ENCODE measurements around the gene FILIP1L. TPM values are rescaled to one million over a fixed set of nuclear protein-coding genes. Genes with fewer than 3 reads are reported as not detected.

The FILIP1L gene
- total RNA-seq, 4 donors from 2014 or later, result 87.1 to 115 (median 99.6) TPM

DNA sequence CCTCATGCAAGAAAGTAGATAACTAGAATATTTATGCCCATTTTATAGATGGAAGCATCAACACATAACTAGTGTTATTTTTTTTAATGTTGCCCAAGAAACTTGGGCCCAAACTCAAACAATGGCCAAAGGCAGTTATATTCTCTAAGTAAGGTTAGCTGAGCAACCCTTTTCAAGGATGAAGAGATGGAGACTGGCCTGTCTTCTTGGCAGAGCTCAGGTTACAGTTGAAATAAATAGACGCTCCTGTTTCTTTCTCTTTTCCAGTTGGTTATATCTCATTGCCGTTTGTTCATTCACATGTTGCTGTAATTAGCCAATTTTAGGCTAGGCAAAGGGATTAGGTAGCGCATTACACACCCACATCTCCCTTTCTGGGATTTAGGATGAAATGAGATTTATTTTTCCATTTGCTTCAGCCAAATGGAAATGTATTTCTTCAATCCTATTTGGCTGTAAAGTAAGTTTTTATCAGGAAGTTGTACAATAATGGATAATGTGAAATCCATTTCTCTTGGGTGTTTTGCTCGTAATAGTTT lies 203.5 kb downstream of the FILIP1L start:
- no peak for DNase-seq
- TF ChIP-seq POLR2A (IDR thresholded peaks at IDR 0.05), result no peak
- TF ChIP-seq, protein P1, sequence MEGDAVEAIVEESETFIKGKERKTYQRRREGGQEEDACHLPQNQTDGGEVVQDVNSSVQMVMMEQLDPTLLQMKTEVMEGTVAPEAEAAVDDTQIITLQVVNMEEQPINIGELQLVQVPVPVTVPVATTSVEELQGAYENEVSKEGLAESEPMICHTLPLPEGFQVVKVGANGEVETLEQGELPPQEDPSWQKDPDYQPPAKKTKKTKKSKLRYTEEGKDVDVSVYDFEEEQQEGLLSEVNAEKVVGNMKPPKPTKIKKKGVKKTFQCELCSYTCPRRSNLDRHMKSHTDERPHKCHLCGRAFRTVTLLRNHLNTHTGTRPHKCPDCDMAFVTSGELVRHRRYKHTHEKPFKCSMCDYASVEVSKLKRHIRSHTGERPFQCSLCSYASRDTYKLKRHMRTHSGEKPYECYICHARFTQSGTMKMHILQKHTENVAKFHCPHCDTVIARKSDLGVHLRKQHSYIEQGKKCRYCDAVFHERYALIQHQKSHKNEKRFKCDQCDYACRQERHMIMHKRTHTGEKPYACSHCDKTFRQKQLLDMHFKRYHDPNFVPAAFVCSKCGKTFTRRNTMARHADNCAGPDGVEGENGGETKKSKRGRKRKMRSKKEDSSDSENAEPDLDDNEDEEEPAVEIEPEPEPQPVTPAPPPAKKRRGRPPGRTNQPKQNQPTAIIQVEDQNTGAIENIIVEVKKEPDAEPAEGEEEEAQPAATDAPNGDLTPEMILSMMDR (IDR thresholded peaks at IDR 0.05 in 4 of 5, conservative IDR thresholded peaks at IDR 0.05 in 1 of 5), result no peak
- in situ Hi-C loops (cut with MboI; ENCODE audit: low sequenced_read_pairs in 4 of 4) (no loop called here), intact Hi-C loops (cut with DNase I; ENCODE audit: low total_unique reads) (no loop called here)
- peak in 1 of 2 donors; percentile 73 for ATAC-seq
- H3K4me3 ChIP-seq, result no peak overlapping the region
- peak overlapping the region; percentile 24 to 77 (median 47) for H3K27ac ChIP-seq
- no peaks in the 10 kb centered on the region for H3K27me3 ChIP-seq
- H3K36me3 ChIP-seq, result no peaks in the 10 kb centered on the region
- no peaks in the 10 kb centered on the region for H3K9me3 ChIP-seq
- H3K4me1 ChIP-seq, result peaks cover 28 to 44% of the 10 kb centered on the region in 2 donors

DNA sequence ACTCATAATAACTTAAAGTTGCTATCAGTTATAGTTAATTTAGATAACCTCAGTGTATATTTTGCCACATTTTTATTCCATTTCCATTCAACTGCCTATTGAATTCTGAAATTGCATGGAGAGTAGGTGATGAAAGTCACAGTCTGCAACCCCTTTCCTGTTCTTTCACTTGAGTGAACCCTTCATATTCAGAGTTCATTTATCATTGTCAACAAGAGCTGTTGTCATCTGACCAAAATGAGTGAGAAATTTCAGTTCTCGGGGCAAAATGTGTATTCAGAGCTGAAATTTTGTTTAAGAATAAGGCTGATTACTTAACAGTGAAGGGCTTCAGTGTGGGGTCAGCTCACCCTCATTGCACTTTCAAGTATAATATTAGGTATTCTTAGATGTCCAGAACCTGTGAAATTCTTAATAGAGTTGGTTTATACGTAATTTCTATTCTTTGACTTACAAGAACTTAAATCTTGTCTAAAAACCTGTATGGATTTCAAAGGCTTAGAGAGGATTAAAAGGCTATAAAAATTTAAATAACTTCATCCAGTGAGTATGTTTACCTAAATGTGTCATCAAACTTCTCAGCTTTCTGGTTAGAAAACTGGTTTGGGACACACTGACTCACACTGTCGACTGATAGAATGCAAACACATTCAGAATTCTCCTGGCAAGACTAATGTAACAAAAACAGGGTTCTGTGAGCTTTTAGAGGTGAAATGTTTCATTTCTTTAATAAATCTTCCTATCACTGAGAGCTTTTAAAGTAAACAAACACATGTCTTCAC lies 204.4 kb downstream of the FILIP1L start:
- intact Hi-C loops (cut with DNase I; ENCODE audit: low total_unique reads), result loop anchor here (5.0 kb wide), 1 partner anchor 63 kb away; no protein-coding TSS in a partner anchor
- no peak for ATAC-seq
- TF ChIP-seq, protein P1 (IDR thresholded peaks at IDR 0.05 in 4 of 5, conservative IDR thresholded peaks at IDR 0.05 in 1 of 5), result no peak
- TF ChIP-seq POLR2A (IDR thresholded peaks at IDR 0.05), result no peak
- Histone ChIP-seq H3K4me1 (peaks cover 28 to 44% of the 10 kb centered on the region in 2 donors), H3K9me3 (no peaks in the 10 kb centered on the region), H3K27me3 (no peaks in the 10 kb centered on the region), H3K27ac (peak overlapping the region; percentile 24 to 77 (median 47)), H3K4me3 (no peak overlapping the region), H3K36me3 (no peaks in the 10 kb centered on the region)
- in situ Hi-C loops (cut with MboI; ENCODE audit: low sequenced_read_pairs in 4 of 4), result no loop called here
- DNase-seq, result no peak

DNA sequence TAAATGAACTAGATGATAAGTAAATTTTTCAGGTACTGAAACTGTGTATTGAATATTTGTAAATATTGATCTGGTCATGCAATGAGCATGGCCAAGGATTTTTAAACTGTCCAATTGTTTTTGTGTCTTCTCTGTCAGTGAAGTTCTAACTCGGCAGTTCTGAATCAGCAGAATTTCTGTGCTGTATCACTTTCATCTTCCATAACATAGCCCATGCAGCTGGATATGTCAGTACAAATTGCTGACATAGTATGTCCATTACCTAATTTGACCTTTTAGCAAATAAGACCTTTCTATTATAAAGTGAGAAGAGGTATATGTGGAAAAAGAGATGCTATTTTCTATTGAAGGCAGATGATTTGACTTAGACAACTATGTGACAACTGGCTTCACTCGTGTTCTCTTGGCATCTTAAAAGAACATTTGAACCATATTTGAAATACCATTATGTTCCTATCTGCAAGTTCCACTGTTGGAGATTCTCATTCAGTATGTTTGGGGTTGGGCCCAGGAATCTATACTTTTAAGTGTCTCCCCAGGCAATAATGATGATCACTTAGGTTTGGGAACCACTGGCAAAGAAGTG lies 206.2 kb downstream of the FILIP1L start:
- H3K27me3 ChIP-seq, result no peaks in the 10 kb centered on the region
- DNase-seq, result no peak
- H3K4me3 ChIP-seq, result no peak overlapping the region
- peak overlapping the region; percentile 39 to 75 (median 43) for H3K27ac ChIP-seq
- peaks cover 28 to 48% of the 10 kb centered on the region in 2 donors for H3K4me1 ChIP-seq
- intact Hi-C loops (cut with DNase I; ENCODE audit: low total_unique reads) (loop anchor here (5.0 kb wide), 1 partner anchor 61 kb away; no protein-coding TSS in a partner anchor), in situ Hi-C loops (cut with MboI; ENCODE audit: low sequenced_read_pairs in 4 of 4) (no loop called here)
- TF ChIP-seq, protein P1 (IDR thresholded peaks at IDR 0.05 in 4 of 5, conservative IDR thresholded peaks at IDR 0.05 in 1 of 5), result no peak
- TF ChIP-seq POLR2A (IDR thresholded peaks at IDR 0.05), result no peak
- peak in 1 of 2 donors; percentile 59 for ATAC-seq
- H3K36me3 ChIP-seq, result no peaks in the 10 kb centered on the region
- H3K9me3 ChIP-seq, result no peaks in the 10 kb centered on the region

GRCh38 chr3:99903869-99904268 lies 210.4 kb downstream of the FILIP1L start:
- Histone ChIP-seq H3K27me3 (no peaks in the 10 kb centered on the region), H3K4me3 (no peak overlapping the region), H3K36me3 (no peaks in the 10 kb centered on the region), H3K27ac (peak overlapping the region in 3 of 4 donors; percentile 12 to 41 (median 17)), H3K9me3 (no peaks in the 10 kb centered on the region), H3K4me1 (peaks cover 28 to 30% of the 10 kb centered on the region in 2 donors)
- ATAC-seq (no peak), DNase-seq (no peak)
- TF ChIP-seq POLR2A (IDR thresholded peaks at IDR 0.05), result no peak
- TF ChIP-seq, protein P1 (IDR thresholded peaks at IDR 0.05 in 4 of 5, conservative IDR thresholded peaks at IDR 0.05 in 1 of 5), result no peak
- intact Hi-C loops (cut with DNase I; ENCODE audit: low total_unique reads), result no loop called here
- in situ Hi-C loops (cut with MboI; ENCODE audit: low sequenced_read_pairs in 4 of 4), result no loop called here
